ENCODE results near the gene NFXL1. TPM values are rescaled to one million over a fixed set of nuclear protein-coding genes. Genes with fewer than 3 reads are reported as not detected.
A peak's percentile ranks its signal among the peaks of the same experiment; 100 is the strongest.
"Not testable (repeated sequence)": the region's sequence is repeated elsewhere in the genome, so short reads cannot be mapped to it uniquely, and the experiment has no call there.

The NFXL1 gene
- total RNA-seq, 4 donors from 2014 or later: 6.5 to 15.0 (median 10.6) TPM

GRCh38 chr4:47930971-47931804 lies 16.8 kb upstream of the NFXL1 start:
- TF ChIP-seq CTCF (IDR thresholded peaks at IDR 0.05) (no peak), POLR2AphosphoS5 (IDR thresholded peaks at IDR 0.05) (no peak), POLR2A (IDR thresholded peaks at IDR 0.05; ENCODE audit: low read depth) (no peak), EP300 (IDR thresholded peaks at IDR 0.05) (no peak)
- H3K4me1 ChIP-seq: peaks cover 0 to 10% (median 7%) of the 10 kb centered on the region in 4 donors
- DNase-seq (ENCODE audit: extremely low spot score): no peak
- H3K9me3 ChIP-seq: no peaks in the 10 kb centered on the region
- no peak overlapping the region for H3K27ac ChIP-seq (replicated peaks in 1 of 4)
- H3K4me3 ChIP-seq: no peak overlapping the region
- H3K36me3 ChIP-seq: no peaks in the 10 kb centered on the region
- no peaks in the 10 kb centered on the region for H3K27me3 ChIP-seq
- intact Hi-C loops (cut with DNase I): loop anchor here (5.0 kb wide), 1 partner anchor 249 kb away; no protein-coding TSS in a partner anchor
- 34% methylated on average over 2 of the region's 2 CpGs for WGBS

GRCh38 chr4:47929682-47930201 lies 15.4 kb upstream of the NFXL1 start:
- Histone ChIP-seq H3K27me3 (peaks cover 0 to 4% (median 0%) of the 10 kb centered on the region in 4 donors), H3K4me1 (peaks cover 0 to 10% (median 7%) of the 10 kb centered on the region in 4 donors), H3K4me3 (no peak overlapping the region), H3K36me3 (no peaks in the 10 kb centered on the region), H3K27ac (replicated peaks in 1 of 4) (no peak overlapping the region), H3K9me3 (no peaks in the 10 kb centered on the region)
- WGBS: 81% methylated on average over 4 of the region's 4 CpGs
- intact Hi-C loops (cut with DNase I): loop anchor here (5.0 kb wide), 1 partner anchor 247 kb away; no protein-coding TSS in a partner anchor
- TF ChIP-seq POLR2AphosphoS5 (IDR thresholded peaks at IDR 0.05): no peak
- no peak for TF ChIP-seq CTCF (IDR thresholded peaks at IDR 0.05)
- no peak for TF ChIP-seq EP300 (IDR thresholded peaks at IDR 0.05)
- no peak for TF ChIP-seq POLR2A (IDR thresholded peaks at IDR 0.05; ENCODE audit: low read depth)
- DNase-seq (ENCODE audit: extremely low spot score): no peak

GRCh38 chr4:47926667-47927258 lies 12.4 kb upstream of the NFXL1 start:
- H3K36me3 ChIP-seq: no peaks in the 10 kb centered on the region
- DNase-seq (ENCODE audit: extremely low spot score): no peak
- 16% methylated on average over 15 of the region's 15 CpGs for WGBS
- intact Hi-C loops (cut with DNase I): no loop called here
- no peak for TF ChIP-seq POLR2AphosphoS5 (IDR thresholded peaks at IDR 0.05)
- TF ChIP-seq CTCF (IDR thresholded peaks at IDR 0.05): peak; percentile 41 to 65 (median 52)
- peak overlapping the region in 2 of 4 donors; percentile 11 to 17 for H3K4me3 ChIP-seq
- no peaks in the 10 kb centered on the region for H3K9me3 ChIP-seq
- H3K4me1 ChIP-seq: peaks cover 0 to 7% (median 6%) of the 10 kb centered on the region in 4 donors
- peaks cover 0 to 25% (median 0%) of the 10 kb centered on the region in 4 donors for H3K27me3 ChIP-seq
- no peak overlapping the region for H3K27ac ChIP-seq (replicated peaks in 1 of 4)

GRCh38 chr4:47923261-47923608 lies 8.9 kb upstream of the NFXL1 start:
- DNase-seq (ENCODE audit: extremely low spot score); H3K4me3 ChIP-seq; H3K36me3 ChIP-seq; H3K27ac ChIP-seq (replicated peaks in 1 of 4); intact Hi-C loops (cut with DNase I); H3K4me1 ChIP-seq; H3K9me3 ChIP-seq: not testable (repeated sequence)
- H3K27me3 ChIP-seq: peaks cover 0 to 28% (median 0%) of the 10 kb centered on the region in 4 donors
- WGBS: 80% methylated on average over 8 of the region's 8 CpGs

- H3K4me1 ChIP-seq; intact Hi-C loops (cut with DNase I); H3K9me3 ChIP-seq; H3K36me3 ChIP-seq; DNase-seq (ENCODE audit: extremely low spot score); H3K27ac ChIP-seq (replicated peaks in 1 of 4); H3K4me3 ChIP-seq: not testable (repeated sequence)
- 65% methylated on average over 13 of the region's 17 CpGs for WGBS
- H3K27me3 ChIP-seq: peaks cover 0 to 28% (median 0%) of the 10 kb centered on the region in 4 donors
Measured at GRCh38 chr4:47922436-47923260, 8.3 kb upstream of the NFXL1 start.

GRCh38 chr4:47917163-47917562 lies 2.8 kb upstream of the NFXL1 start:
- not testable (repeated sequence) for H3K4me3 ChIP-seq; H3K36me3 ChIP-seq; H3K27ac ChIP-seq (replicated peaks in 1 of 4); DNase-seq (ENCODE audit: extremely low spot score); H3K9me3 ChIP-seq; H3K27me3 ChIP-seq
- peaks cover 5 to 18% (median 17%) of the 10 kb centered on the region in 4 donors for H3K4me1 ChIP-seq
- WGBS: 100% methylated on average over 1 of the region's 1 CpG
- intact Hi-C loops (cut with DNase I): loop anchor here (10.0 kb wide), 1 partner anchor 452 kb away; the partner anchor contains the start of gene COMMD8
